PC-3 (cell line): Measurements from ENCODE around the gene FAM131A. TPM values are rescaled to one million over a fixed set of nuclear protein-coding genes. Genes with fewer than 3 reads are reported as not detected.

Experiments used
- ATAC-seq: fragments of 200-7000 bp; cut with Tn5 transposase; 2 replicates; pipeline ENCODE4 v1.9.1; 2020; ENCODE audit warnings: mild to moderate bottlenecking, moderate library complexity
- BruUV-seq: library from RNA; stranded (reverse); fragments of 400-500 nt; replicated peaks from 2 replicates; lab custom pipeline; 2021; lab: Mats Ljungman, UMichigan
- CTCF ChIA-PET: fragments of 300-600 bp; sonication (Branson Sonifier 250); formaldehyde crosslinking; loops from one replicate; lab custom pipeline; 2022; ENCODE audit warnings: antibody characterized with exemption; lab: Charles Lee
- POLR2A ChIA-PET: fragments of 300-600 bp; sonication (Branson Sonifier 250); formaldehyde crosslinking; loops from one replicate; lab custom pipeline; 2022; ENCODE audit warnings: antibody characterized with exemption; ENCODE audit not compliant: unreplicated experiment; lab: Charles Lee
- DNase-seq: peaks from one replicate; pipeline ENCODE4 v3.0.0-alpha.2; 2015
- H2AFZ ChIP-seq: fragments of 300-600 bp; sonication (generic); 2 replicates; pipeline ENCODE4 v1.6.0; 2016; ENCODE audit warnings: antibody characterized with exemption, low read length
- H3F3A ChIP-seq: fragments of 300-600 bp; sonication (generic); one replicate; pipeline ENCODE4 v1.6.0; 2017; ENCODE audit warnings: antibody characterized with exemption, low read length, control low read depth, mild to moderate bottlenecking; ENCODE audit not compliant: unreplicated experiment
- H3K27ac ChIP-seq: fragments of 300-600 bp; sonication (generic); 2 replicates; pipeline ENCODE4 v1.5.1; 2016; ENCODE audit warnings: mild to moderate bottlenecking, low read length
- H3K27me3 ChIP-seq: fragments of 300-600 bp; sonication (generic); 2 replicates; pipeline ENCODE4 v1.6.1; 2016; ENCODE audit warnings: low read length, mixed read lengths
- H3K36me3 ChIP-seq: fragments of 300-600 bp; sonication (generic); 2 replicates; pipeline ENCODE4 v1.6.1; 2016; ENCODE audit warnings: low read depth, mixed run types, low read length, mixed read lengths
- H3K4me1 ChIP-seq: fragments of 300-600 bp; sonication (generic); 2 replicates; pipeline ENCODE4 v1.5.1; 2016; ENCODE audit warnings: low read length; ENCODE audit not compliant: insufficient read depth
- H3K4me2 ChIP-seq: fragments of 300-600 bp; sonication (generic); 2 replicates; pipeline ENCODE4 v1.6.0; 2016; ENCODE audit warnings: low read length
- H3K4me3 ChIP-seq: fragments of 300-600 bp; sonication (generic); 2 replicates; pipeline ENCODE4 v1.5.1; 2016; ENCODE audit warnings: mild to moderate bottlenecking, low read length, mixed read lengths
- H3K79me2 ChIP-seq: fragments of 300-600 bp; sonication (generic); 2 replicates; pipeline ENCODE4 v1.6.1; 2017; ENCODE audit warnings: low read length, mixed read lengths
- H3K9ac ChIP-seq: fragments of 300-600 bp; sonication (generic); 2 replicates; pipeline ENCODE4 v1.6.0; 2016; ENCODE audit warnings: mild to moderate bottlenecking, low read length
- H3K9me2 ChIP-seq: fragments of 300-600 bp; sonication (generic); replicated peaks from 2 replicates; pipeline ENCODE4 v1.6.1; 2016; ENCODE audit warnings: mixed run types, low read length, mixed read lengths
- H3K9me3 ChIP-seq: fragments of 300-600 bp; sonication (generic); 2 replicates; pipeline ENCODE4 v1.6.1; 2016; ENCODE audit warnings: low read length, mixed read lengths
- H4K20me1 ChIP-seq: fragments of 300-600 bp; sonication (generic); 2 replicates; pipeline ENCODE4 v1.6.1; 2016; ENCODE audit warnings: low read length, mixed read lengths
- EZH2 ChIP-seq: fragments of 300-600 bp; sonication (generic); IDR thresholded peaks from one replicate; pipeline ENCODE4 v1.6.1; 2017; ENCODE audit warnings: antibody characterized with exemption, mild to moderate bottlenecking, low read length; ENCODE audit not compliant: unreplicated experiment
- EZH2phosphoT487 ChIP-seq: fragments of 300-600 bp; sonication (generic); IDR thresholded peaks from 2 replicates; pipeline ENCODE4 v1.6.1; 2018; ENCODE audit warnings: mild to moderate bottlenecking, antibody characterized with exemption, low read length, borderline replicate concordance
- intact Hi-C: fragments of 100-400 bp; cut with micrococcal nuclease; formaldehyde crosslinking; loops from 2 replicates; pipeline ENCODE4 v1.9.0; 2023
- total RNA-seq: library from RNA; depleted of rRNA; stranded (reverse); fragments of >200 nt; gene quantifications from 2 replicates; pipeline ENCODE4 v1.2.3, GENCODE V29; 2014
- TF ChIP-seq, protein P1 (sequence below): fragments of 300-600 bp; sonication (generic); conservative IDR thresholded peaks from 2 replicates; pipeline ENCODE4 v1.5.1; 2017; ENCODE audit warnings: antibody characterized with exemption, low read depth, mild to moderate bottlenecking, low read length

Gene FAM131A
- total RNA-seq, 1 experiment from 2014 or later = 21.9 TPM

DNA sequence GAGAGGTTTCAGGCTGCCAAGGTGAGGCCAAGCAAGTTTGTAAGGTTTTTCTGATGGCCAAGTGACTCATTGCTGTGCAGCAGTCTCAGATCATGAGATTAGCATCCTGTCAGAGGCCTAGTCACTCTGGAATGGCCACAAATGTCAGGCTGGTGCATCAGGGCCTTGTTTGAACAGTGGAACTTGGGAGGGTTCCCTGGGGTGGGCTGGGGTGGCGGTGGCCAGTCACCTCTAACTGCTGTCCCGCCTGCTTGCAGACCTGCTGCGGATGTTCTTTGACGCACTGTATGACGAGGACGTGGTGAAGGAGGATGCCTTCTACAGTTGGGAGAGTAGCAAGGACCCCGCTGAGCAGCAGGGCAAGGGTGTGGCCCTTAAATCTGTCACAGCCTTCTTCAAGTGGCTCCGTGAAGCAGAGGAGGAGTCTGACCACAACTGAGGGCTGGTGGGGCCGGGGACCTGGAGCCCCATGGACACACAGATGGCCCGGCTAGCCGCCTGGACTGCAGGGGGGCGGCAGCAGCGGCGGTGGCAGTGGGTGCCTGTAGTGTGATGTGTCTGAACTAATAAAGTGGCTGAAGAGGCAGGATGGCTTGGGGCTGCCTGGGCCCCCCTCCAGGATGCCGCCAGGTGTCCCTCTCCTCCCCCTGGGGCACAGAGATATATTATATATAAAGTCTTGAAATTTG is 2.8 kb upstream of the FAM131A start:
- peak; percentile 95 for DNase-seq
- Histone ChIP-seq H3K36me3 (peaks cover 39% of the 10 kb centered on the region), H3F3A (peaks cover 28% of the 10 kb centered on the region), H3K4me2 (peak overlapping the region; percentile 98), H3K9ac (peak overlapping the region; percentile 89), H3K9me3 (no peaks in the 10 kb centered on the region), H2AFZ (no peak overlapping the region), H4K20me1 (no peaks in the 10 kb centered on the region), H3K4me1 (peaks cover 63% of the 10 kb centered on the region), H3K27ac (peak overlapping the region; percentile 95), H3K79me2 (peaks cover 34% of the 10 kb centered on the region), H3K27me3 (no peaks in the 10 kb centered on the region), H3K9me2 (no peaks in the 10 kb centered on the region), H3K4me3 (no peak overlapping the region)
- ChIA-PET POLR2A (no interaction called here), CTCF (no interaction called here)
- TSS peak; percentile 9 for BruUV-seq
- intact Hi-C loops = loop anchor here (2.0 kb wide), 1 partner anchor 20 kb away; the partner anchor contains the start of gene EIF4G1
- ATAC-seq = peak; percentile 67
- no peak for TF ChIP-seq EZH2phosphoT487
- no peak for TF ChIP-seq EZH2
- TF ChIP-seq, protein P1, sequence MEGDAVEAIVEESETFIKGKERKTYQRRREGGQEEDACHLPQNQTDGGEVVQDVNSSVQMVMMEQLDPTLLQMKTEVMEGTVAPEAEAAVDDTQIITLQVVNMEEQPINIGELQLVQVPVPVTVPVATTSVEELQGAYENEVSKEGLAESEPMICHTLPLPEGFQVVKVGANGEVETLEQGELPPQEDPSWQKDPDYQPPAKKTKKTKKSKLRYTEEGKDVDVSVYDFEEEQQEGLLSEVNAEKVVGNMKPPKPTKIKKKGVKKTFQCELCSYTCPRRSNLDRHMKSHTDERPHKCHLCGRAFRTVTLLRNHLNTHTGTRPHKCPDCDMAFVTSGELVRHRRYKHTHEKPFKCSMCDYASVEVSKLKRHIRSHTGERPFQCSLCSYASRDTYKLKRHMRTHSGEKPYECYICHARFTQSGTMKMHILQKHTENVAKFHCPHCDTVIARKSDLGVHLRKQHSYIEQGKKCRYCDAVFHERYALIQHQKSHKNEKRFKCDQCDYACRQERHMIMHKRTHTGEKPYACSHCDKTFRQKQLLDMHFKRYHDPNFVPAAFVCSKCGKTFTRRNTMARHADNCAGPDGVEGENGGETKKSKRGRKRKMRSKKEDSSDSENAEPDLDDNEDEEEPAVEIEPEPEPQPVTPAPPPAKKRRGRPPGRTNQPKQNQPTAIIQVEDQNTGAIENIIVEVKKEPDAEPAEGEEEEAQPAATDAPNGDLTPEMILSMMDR = no peak

- H3K27ac ChIP-seq = peak overlapping the region; percentile 95
- no peaks in the 10 kb centered on the region for H3K27me3 ChIP-seq
- H3K9me3 ChIP-seq = no peaks in the 10 kb centered on the region
- H3K4me3 ChIP-seq = peak overlapping the region; percentile 71; the same call in 1 of the 2 replicates
- intact Hi-C loops = loop anchor here (2.0 kb wide), 1 partner anchor 20 kb away; the partner anchor contains the start of gene EIF4G1
- H3K4me2 ChIP-seq = peak overlapping the region; percentile 98
- H2AFZ ChIP-seq = no peak overlapping the region
- TF ChIP-seq EZH2 (no peak), EZH2phosphoT487 (no peak)
- TF ChIP-seq, protein P1 = no peak
- H3K36me3 ChIP-seq = peaks cover 36% of the 10 kb centered on the region
- ATAC-seq = no peak
- H3K4me1 ChIP-seq = peaks cover 63% of the 10 kb centered on the region
- peaks cover 34% of the 10 kb centered on the region for H3K79me2 ChIP-seq
- ChIA-PET POLR2A (no interaction called here), CTCF (no interaction called here)
- peak overlapping the region; percentile 89 for H3K9ac ChIP-seq
- no peak for DNase-seq
- peaks cover 28% of the 10 kb centered on the region for H3F3A ChIP-seq
- no peaks in the 10 kb centered on the region for H3K9me2 ChIP-seq
- BruUV-seq = no TSS peak
- no peaks in the 10 kb centered on the region for H4K20me1 ChIP-seq
Measured at GRCh38 chr3:184335291-184335660, 2.1 kb upstream of the FAM131A start.
